GM19455 (cell line): ENCODE data around the gene CTTN.

Experiments used
- ATAC-seq: cut with Tn5 transposase; IDR thresholded peaks from one replicate; pipeline ENCODE4 v1.9.1; 2021; ENCODE audit not compliant: unreplicated experiment

The CTTN gene

GRCh38 chr11:70397983-70398833 lies at the start of gene CTTN:
Gene CTTN (plus strand): TSS chr11:70398529. CDS start chr11:70407298, 8,769 bp downstream.
- no peak for ATAC-seq

- ATAC-seq: no peak
Observed at GRCh38 chr11:70348608-70349007, 49.7 kb upstream of the CTTN start.

GRCh38 chr11:70351646-70352045 lies 46.7 kb upstream of the CTTN start:
- ATAC-seq: no peak

GRCh38 chr11:70352100-70352499 lies 46.2 kb upstream of the CTTN start:
- no peak for ATAC-seq

DNA sequence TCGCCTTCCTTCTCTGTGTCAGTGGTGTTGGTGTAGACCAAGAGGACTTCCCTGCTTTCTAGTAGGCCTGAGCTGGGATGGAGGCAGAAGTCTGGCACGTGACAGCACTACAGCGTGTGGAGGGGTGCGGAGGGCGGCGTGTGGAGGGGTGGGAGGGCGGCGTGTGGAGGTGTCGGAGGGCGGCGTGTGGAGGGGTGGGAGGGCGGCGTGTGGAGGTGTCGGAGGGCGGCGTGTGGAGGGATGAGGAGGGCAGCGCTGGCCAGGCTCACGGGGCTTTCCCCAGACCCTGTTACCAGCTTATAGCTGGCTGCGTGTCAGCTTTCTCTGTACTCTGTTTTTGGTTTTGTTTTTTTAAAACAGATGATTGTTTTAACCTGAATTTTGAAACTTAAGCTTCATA lies 45.7 kb upstream of the CTTN start:
- no peak for ATAC-seq

- no peak for ATAC-seq
Observed at GRCh38 chr11:70353329-70353728, 45.0 kb upstream of the CTTN start.

GRCh38 chr11:70353900-70354568 lies 44.3 kb upstream of the CTTN start:
- no peak for ATAC-seq

GRCh38 chr11:70354629-70355028 lies 43.7 kb upstream of the CTTN start:
- ATAC-seq: no peak

DNA sequence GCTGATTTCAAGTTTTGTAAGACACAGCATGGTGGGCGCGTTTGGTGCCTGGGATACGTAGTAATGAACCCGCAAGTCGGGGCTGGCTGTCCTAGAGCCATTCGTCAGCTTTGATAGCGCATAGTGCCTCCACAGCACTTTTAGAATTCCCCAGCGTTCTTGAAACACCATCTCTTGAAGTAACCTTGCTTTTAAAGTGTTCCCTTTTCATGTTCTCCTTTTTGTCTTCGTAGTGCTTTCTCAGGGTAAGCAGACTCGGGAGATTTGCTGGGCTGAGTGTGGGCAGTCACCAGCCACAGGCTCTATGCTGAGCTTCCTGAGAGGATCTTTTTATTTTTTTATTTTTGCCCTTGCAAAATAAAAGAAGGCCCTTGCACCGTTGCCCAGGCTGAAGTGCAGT lies 39.6 kb upstream of the CTTN start:
- no peak for ATAC-seq

GRCh38 chr11:70359451-70360205 lies 38.7 kb upstream of the CTTN start:
- no peak for ATAC-seq

- no peak for ATAC-seq
Observed at GRCh38 chr11:70360211-70360610, 38.1 kb upstream of the CTTN start.

DNA sequence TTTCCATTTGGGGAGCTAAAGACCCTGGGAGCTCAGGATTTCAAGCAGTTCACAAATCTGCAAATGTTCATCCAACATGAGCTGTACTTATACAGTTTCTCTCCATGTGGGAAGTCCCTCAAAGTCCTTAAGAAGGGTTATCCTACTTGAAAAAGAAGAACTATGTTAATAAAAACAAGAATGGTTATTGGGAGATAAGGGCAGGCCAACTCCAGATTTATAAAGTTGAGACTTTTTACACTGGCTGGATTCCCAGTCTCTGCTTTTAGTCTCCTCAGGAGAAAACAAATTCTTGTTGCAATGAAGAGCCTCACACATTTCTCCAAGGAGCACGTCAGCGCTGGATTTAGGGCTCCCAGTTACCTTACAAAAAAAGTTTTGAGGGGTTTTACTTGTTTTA lies 34.2 kb upstream of the CTTN start:
- no peak for ATAC-seq

GRCh38 chr11:70364745-70365543 lies 33.4 kb upstream of the CTTN start:
- no peak for ATAC-seq

DNA sequence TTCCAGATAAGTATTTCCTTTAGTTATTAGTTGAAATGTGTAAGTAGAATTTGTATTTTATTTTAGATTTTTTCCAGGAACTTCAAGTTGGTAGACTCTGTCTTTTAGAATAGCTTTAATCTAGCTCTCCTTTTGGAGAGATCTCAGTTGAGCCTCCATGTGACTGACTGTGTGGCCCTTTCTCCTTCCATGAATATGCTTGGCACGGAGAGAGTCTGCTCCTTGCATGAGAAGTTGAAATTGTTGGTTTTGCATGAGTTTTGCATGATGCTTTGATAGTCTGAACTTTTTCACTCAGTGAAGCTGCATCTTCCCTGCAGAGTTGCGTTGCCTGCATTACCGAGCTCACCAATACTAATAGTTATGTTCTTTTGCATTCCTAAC lies 32.8 kb upstream of the CTTN start:
- ATAC-seq: no peak

- ATAC-seq: no peak
Observed at GRCh38 chr11:70367071-70367470, 31.3 kb upstream of the CTTN start.

DNA sequence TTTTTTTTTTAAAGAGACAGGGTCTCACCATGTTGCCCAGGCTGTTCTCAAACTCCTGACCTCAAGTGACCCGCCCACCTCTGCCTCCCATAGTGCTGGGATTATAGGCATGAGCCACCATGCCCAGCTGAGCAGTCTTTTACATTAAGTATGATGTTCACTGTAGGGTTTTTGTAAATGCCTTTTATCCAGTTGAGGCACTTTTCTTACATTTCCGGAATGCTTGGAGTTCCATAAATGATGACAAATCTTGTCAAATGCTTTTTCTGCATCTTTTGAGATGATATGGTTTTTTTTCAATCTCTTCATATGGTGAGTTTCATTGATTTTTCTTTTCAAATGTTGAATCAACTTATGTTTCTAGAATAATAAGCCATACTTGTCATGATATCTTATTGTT lies 29.4 kb upstream of the CTTN start:
- no peak for ATAC-seq

DNA sequence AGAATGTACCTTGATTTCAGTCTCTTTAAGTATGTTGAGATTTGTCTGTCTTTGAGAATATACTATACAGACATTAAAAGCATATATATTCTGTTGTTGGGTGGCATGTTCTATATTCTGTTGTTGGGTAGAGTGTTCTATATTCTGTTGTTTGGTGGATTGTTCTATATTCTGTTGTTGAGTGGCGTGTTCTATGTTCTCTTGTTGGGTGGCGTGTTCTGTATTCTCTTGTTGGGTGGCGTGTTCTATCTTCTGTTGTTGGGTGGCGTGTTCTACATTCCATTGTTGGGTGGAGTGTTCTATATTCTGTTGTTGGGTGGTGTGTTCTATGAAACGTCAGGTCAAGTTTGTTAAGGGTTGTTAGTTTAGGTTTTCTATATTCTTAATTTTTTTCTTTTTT lies 27.1 kb upstream of the CTTN start:
- ATAC-seq: no peak

GRCh38 chr11:70372076-70372475 lies 26.3 kb upstream of the CTTN start:
- no peak for ATAC-seq

DNA sequence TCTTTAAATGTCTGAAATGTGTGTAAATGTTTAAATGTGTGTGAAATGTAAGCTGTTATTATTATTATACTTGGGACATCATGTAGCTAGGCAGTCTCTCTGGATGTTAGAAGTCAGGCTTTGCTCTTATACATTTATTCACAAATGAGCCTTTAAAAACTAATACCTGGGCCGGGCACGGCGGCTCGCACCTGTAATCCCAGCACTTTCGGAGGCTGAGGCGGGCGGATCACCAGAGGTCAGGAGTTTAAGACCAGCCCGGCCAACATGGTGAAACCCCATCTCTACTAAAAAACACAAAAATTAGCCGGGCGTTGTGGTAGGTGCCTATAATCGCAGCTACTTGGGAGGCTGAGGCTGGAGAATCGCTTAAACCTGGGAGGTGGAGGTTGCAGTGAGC lies 21.7 kb upstream of the CTTN start:
- no peak for ATAC-seq

DNA sequence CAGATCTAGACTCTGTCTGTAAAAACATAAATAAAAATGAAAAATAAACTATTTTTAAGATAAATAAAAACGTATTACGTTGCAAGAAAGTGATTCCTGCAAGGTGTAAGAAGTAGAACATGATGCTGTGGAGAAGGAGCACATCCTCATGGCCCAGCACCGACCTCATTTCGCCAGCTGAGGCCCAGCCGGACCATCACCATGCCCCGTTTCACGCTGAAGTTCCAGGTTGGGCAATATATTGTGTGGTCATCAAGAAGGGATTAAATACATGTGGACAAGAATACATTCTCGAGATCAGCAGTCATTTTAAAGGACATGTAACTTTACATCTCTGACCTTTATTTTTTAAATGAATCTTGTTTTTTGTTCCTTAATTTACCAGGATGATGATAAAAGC lies 20.7 kb upstream of the CTTN start:
- no peak for ATAC-seq

DNA sequence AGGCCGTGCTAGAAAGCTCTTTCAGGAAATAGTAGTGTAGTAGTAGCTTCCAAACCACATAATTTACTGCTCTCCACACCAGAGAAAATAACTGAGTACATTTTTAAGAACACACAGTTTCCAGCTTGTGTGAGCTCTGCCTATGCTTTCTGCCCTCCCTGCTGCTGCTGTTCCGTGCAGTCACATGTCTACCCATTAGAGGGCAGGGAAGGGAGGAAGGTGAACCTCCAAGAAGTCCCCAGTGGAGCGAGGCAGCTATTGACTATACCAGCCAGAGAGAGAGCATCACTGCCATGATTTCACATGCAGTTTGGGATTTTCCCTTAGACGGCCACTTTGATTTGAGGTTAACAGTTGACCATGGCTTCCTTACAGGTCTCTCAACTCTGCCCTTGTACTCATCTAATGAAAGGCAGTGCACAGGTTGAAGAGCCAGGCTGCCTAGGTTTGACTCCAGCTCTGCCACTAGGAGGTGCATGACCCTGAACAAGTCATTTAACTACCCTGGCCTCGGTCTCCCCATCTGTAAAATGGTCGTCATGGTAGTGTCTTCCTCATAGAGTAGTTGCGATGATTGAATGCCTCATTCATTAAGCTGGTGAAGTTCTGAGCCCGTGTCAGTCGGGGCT lies 19.7 kb upstream of the CTTN start:
- no peak for ATAC-seq
